Measurements from ENCODE around the gene RBL2. TPM values are rescaled to one million over a fixed set of nuclear protein-coding genes. Genes with fewer than 3 reads are reported as not detected.
"Not testable (repeated sequence)": the region's sequence is repeated elsewhere in the genome, so short reads cannot be mapped to it uniquely, and the experiment has no call there.

Gene RBL2
- total RNA-seq, 1 experiment from 2014 or later, result 20.6 TPM

GRCh38 chr16:53506254-53506653 lies 72.0 kb downstream of the RBL2 start:
- no peak for DNase-seq (ENCODE audit: low read depth)

DNA sequence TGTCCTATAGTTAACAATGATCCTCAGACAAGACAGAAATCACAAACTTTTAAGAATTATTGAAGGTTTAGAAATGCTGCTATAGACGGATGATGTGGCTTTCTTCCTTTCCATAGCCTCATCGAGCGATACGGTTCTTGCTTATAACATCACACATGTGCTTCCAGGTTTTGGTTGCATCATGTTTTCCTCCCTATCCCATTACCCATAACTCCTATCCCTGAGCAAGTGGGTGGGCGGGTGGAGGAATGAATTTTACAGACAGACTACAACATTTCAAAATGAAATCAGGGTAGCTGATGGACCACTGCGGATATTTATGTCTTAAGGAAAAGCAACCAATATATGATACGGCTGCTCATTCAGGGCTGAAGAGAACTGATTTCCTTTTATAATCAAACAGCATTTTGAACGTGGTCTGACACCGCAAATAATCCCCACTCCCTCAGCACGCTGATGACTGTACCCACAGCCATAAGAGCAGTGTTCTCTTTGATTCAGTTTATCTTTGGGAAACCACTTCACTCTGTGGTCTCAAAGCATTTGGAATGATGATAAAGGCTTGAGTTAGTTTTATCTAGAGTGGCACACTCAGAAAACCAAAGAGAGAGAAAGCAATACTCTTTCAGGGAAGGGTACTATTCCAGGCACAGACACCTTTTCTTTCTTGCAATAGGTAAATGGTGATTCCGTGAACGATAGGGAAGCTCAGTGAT lies 73.4 kb downstream of the RBL2 start:
- DNase-seq (ENCODE audit: low read depth), result no peak

- DNase-seq (ENCODE audit: low read depth), result peak; percentile 49
Measured at GRCh38 chr16:53509906-53510703, 75.8 kb downstream of the RBL2 start.

DNA sequence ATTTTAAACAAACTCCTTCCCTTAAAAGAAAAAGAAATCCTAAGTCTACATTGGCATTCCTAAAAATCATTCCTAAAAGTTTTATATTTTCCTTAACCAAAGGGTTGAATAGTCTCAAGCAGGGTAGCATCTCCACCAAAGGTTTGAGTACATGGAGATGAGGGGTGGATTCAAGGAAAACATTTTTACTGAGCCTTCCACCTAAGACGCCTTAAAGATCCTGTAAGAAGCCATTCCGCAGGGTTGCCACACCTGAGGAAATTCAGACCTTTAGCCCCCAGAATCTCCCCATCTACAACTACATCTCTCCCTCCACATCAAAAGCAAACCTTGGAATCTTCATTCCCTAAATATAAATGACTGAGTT lies 76.4 kb downstream of the RBL2 start:
- no peak for DNase-seq (ENCODE audit: low read depth)

- DNase-seq (ENCODE audit: low read depth), result no peak
Measured at GRCh38 chr16:53511084-53511402, 76.8 kb downstream of the RBL2 start.

DNA sequence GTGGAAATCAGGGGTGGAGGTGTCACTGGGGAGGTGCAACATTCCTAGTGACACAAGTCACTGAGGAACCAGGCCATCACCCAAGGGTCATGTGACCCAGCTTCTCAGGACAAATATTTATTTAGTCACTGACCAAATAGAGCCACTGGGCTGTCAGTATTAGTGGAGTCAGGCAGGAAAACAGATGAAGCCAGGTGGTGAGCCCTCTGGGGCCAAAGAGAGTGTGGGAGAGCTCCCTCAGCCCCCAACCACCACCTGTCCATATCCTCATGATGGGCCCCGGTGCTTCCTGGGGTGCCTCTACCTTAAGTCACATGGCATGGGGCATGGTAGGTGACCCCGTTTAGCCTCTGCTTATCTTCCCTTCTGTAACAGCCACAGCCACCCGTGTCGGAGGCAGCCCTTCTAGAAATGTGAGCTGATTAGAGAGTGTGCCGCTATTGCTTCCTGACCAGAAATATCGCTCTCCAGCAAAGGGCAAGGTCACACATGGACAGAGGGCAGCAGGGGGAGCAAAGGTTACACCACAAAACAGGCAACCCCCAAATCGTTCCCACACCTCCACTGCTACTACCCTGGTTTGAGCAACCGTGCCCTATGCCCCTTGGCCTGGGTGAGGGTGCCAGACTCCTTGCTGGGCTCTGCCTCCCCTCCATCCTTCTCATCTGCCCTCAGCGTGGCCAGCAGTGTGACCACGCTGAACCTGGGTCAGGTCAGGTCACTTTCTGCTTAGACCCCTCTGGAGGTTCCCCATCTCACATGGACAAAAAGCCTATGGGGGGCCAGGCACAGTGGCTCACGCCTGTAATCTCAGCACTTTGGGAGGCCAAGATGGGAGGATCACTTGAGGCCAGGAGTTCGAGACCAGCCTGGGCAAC lies 77.4 kb downstream of the RBL2 start:
- DNase-seq (ENCODE audit: low read depth), result no peak

- not testable (repeated sequence) for DNase-seq (ENCODE audit: low read depth)
Measured at GRCh38 chr16:53512795-53513194, 78.5 kb downstream of the RBL2 start.

- peak; percentile 69 for DNase-seq (ENCODE audit: low read depth)
Measured at GRCh38 chr16:53515259-53515658, 81.0 kb downstream of the RBL2 start.

- DNase-seq (ENCODE audit: low read depth), result no peak
Measured at GRCh38 chr16:53515811-53516210, 81.5 kb downstream of the RBL2 start.

GRCh38 chr16:53517851-53518250 lies 83.6 kb downstream of the RBL2 start:
- no peak for DNase-seq (ENCODE audit: low read depth)

DNA sequence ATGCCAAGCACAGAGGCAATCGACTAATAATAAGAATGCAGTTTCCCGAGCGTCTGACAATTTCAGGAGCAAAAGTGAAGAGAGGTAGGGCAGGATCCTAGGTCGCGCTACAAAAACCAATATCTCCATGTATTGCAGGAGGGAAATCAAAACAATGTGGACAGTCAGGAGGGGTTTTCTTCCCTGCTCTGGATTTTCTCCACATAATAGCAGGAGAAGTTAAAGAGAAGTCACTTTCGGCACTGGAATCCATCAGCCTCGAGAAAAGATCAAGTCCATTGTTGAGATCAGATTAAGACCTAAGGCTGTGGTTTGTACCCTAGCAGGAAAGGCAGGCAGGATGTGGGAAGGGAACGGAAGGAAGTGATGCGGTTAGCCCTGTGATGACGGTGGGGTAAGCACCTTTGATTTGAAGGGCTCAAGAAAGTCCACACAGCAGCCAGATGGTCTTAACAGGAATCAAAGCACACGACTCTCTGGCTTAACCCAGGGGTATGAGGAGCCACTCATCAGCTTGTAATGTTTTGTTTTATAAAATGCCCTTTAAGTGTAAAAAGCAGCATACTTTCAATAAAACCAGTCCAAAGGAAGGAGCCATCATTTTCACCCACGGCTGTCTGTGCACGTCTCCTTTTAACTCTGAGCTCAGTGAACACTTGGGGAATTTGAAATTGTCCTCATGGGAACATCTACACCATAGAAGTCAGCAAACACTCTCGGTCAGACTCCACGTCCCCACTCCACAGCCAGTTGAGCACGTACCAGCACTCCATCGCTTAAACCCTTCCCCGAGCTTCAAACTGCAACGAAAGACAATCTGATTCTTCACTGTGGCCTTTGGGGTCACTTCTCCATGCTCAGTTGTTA lies 84.5 kb downstream of the RBL2 start:
- DNase-seq (ENCODE audit: low read depth), result peak; percentile 98

DNA sequence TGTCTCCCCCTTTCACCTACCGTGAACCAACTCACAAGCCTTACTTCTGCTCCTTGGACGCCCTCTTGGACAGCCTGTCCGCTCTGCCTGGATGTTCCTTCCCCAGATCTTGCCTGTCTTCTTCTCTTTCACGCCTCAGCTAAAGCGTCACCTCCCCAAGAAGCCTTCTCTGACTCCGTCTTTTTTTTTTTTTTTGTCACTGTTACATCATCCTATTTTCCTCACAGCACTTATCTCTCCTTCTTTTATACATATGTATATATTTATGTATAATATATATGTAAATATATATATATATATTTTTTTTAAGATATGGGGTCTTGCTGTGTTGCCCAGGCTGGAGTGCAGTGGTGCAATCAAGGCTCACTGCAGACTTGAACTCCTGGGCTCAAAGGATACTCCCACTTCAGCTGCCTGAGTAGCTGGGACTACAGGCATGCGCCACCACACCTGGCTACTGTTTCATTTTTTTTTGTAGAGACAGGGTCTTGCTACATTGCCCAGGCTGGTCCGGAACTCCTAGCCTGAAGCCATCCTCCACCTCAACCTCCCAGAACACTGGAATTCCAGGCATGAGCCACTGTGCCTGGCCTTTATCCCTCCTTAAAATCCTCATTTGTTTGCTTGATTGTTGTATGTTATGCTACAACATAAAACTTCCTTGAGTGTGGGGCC lies 85.3 kb downstream of the RBL2 start:
- no peak for DNase-seq (ENCODE audit: low read depth)

DNA sequence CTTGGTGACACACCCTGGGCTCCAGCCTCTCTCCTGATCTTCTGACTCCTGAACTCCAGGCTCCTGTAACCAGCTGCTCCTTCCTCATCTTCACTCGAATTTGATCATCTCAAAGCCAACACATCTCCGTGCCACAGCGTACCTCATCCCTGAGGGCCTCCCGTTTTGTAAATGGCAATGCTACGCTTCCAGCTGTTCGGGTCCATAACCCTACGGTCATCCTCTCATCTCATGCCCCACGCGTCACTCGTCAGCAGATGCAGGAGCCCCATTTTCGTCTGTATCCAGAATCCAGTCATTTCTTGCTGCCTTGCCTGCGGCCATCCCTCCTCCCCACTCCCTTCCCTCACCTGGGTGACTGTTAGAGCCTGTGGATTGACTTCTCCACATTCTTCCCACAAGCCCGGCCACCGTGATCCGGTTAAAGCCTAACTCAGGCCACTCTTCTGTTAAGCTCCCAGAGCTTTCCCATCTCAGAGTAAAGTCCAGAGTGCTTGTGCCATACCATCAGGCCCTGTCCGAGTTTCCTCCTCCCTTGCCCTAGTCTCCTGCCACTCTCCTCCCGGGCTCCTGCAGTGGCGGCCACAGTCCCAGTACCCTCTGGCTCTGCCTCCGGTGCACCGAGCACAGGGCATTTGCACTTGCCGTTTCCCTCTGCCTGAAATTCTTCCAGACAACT lies 89.0 kb downstream of the RBL2 start:
- no peak for DNase-seq (ENCODE audit: low read depth)

DNA sequence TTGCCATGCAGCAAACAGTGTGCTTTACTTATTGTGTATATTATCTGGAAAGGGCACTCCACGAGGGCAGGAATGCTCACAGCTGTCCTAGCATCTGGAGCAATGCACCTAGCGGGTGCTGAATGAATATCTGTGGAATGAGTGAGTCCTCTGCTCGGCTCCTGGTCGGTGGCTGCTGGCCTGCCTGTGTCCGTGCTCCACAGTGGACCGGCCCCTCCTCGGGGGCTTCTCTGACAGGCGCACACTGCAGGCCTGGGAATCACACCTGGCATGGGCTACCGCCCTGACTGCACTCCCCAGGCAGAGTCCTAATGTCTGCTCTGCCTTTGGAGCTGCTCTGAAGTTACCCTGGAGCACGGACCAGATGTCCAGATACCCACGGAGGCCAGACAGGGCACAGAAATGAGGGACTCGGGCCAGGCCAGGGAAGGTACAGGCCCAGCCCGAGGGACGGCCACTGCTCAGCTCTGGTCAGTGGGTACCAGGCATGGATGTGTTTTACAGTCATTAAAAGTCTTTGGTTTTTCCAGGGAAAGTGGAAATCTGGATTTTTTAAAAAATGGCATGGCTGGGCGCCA lies 89.8 kb downstream of the RBL2 start:
- no peak for DNase-seq (ENCODE audit: low read depth)

DNA sequence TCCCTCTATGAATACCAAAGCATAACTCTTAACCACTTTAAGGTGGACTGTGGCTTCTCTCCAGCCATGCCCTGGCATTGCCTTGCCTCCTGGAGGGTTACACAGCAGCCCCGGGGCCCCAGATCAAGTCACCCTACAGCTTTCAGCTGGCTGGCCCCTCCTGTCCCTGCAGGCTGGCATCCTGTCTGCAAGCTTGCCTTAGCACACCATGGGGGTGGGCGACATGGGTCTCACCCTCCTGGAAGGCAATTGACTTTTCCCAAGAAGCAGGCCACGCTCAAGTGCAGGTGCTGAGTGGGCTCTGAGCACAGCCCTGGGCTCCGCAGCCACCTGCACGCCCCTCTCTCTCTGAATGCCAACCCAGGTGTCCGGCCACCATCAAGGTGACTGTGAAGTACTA lies 94.5 kb downstream of the RBL2 start:
- no peak for DNase-seq (ENCODE audit: low read depth)

DNA sequence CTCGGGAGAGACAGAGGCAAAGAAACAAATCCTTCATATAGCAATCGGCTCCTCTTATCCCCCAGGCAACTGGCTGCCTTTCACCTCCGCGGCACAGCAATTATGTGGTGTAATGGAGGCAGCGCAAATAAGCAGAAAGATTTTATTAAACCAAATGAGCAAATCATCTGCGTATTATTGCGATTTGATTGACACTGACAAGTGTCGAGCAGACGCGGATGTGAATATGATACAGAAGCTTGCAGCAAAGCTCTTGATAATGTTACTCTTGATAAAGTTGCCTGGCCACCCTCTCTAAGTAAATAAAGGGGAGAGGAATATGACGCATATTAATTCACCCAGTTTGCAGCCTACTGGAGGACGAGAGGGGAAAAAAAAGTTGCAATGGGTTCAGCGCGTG lies 95.2 kb downstream of the RBL2 start:
- DNase-seq (ENCODE audit: low read depth), result no peak

- DNase-seq (ENCODE audit: low read depth), result no peak
Measured at GRCh38 chr16:53530046-53530445, 95.8 kb downstream of the RBL2 start.

- DNase-seq (ENCODE audit: low read depth), result no peak
Measured at GRCh38 chr16:53530741-53531140, 96.5 kb downstream of the RBL2 start.

GRCh38 chr16:53534206-53534605 lies 99.9 kb downstream of the RBL2 start:
- no peak for DNase-seq (ENCODE audit: low read depth)

- no peak for DNase-seq (ENCODE audit: low read depth)
Measured at GRCh38 chr16:53537626-53538025, 103.4 kb downstream of the RBL2 start.
